GM12864 (cell line): ENCODE measurements around the gene GRK2.
"Not testable (repeated sequence)": the region's sequence is repeated elsewhere in the genome, so short reads cannot be mapped to it uniquely, and the experiment has no call there.

ENCODE experiments used
- DNase-seq: peaks from one replicate; pipeline ENCODE4 v3.0.0-alpha.2; 2011; ENCODE audit warnings: low read depth
- H3K4me3 ChIP-seq: 2 replicates; pipeline ENCODE4 v1.5.1; 2011; ENCODE audit warnings: mild to moderate bottlenecking, low read depth, low read length, control low read depth
- CTCF ChIP-seq: IDR thresholded peaks from 2 replicates; pipeline ENCODE4 v1.5.1; 2011; ENCODE audit warnings: low read depth, mild to moderate bottlenecking, moderate library complexity, low read length, control low read depth, inconsistent platforms; ENCODE audit errors: missing control alignments

GRK2 gene

DNA sequence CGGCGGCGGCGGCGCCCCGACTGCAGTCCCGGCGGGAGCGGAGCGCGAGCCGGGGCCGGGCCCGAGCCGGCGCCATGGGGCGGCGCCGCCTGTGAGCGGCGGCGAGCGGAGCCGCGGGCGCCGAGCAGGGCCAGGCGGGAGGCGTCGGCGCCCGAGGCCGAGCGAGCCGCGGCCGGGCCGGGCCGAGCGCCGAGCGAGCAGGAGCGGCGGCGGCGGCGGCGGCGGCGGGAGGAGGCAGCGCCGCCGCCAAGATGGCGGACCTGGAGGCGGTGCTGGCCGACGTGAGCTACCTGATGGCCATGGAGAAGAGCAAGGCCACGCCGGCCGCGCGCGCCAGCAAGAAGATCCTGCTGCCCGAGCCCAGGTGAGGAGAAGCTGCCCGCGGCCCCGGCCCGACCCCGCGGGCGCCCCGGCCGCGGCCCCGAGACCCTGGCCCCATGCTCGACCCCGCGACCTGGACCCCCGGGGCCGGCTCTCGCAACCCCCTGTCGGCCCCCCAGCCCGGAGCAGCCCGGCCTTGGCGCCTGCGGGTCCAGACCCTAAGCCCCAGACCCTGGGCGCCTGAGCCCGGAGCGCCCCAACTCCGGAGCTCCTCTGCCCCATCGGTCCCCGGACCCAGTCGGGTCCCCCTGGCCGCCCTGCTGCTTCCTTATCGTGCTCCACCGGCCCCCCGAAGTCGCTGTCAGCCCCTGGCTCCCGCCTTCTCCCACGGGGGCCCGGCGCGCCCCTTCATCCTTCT lies at the start of gene GRK2:
Gene GRK2, plus strand, starts transcription at position 25 of the 739 bp plus-strand sequence. Its CDS starts 227 bp downstream, at position 252.
- peak within 1 kb of the TSS; percentile 89 for H3K4me3 ChIP-seq
- no peak for TF ChIP-seq CTCF
- no peak for DNase-seq

- DNase-seq, result no peak
- no peak overlapping the region for H3K4me3 ChIP-seq
- no peak for TF ChIP-seq CTCF
Observed at GRCh38 chr11:67227726-67228125, 38.5 kb upstream of the GRK2 start.

DNA sequence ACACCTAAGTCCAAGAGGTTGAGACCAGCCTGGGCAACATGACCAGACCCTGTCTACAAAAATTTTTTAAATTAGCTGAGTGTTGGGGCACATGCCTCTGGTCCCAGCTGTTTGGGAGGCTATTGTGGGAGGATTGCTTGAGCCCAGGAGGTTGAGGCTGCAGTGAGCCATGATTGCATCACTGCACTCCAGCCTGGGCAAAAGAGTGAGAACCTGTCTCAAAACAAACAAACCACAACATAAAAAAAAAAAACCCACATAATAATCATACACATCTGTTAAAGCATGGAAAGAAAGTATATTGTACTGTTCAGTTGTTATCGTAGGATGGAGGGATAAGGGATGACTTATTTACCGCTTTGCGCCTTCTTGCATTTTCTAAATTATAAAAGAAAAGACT lies 35.9 kb upstream of the GRK2 start:
- H3K4me3 ChIP-seq, result no peak overlapping the region
- no peak for DNase-seq
- TF ChIP-seq CTCF, result no peak

DNA sequence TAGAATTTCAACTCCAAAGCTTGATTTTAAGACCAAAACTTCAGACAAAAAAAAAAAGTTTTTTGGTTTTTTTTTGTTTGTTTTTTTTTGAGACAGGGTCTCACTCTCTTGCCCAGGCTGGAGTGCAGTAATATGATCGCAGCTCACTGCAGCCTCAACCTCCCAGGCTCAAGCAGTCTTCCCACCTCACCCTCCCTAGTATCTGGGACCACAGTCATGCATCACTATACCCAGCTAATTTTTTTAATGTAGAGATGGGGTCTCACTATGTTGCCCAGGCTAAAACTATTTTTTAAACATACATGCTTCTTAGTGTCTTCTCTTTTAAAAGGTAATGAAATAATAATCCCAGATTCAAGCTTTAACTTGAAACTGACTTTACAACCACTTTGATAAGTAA lies 35.4 kb upstream of the GRK2 start:
- no peak for DNase-seq
- no peak for TF ChIP-seq CTCF
- H3K4me3 ChIP-seq, result no peak overlapping the region

- DNase-seq, result no peak
- TF ChIP-seq CTCF, result no peak
- no peak overlapping the region for H3K4me3 ChIP-seq
Observed at GRCh38 chr11:67233584-67234190, 32.6 kb upstream of the GRK2 start.

DNA sequence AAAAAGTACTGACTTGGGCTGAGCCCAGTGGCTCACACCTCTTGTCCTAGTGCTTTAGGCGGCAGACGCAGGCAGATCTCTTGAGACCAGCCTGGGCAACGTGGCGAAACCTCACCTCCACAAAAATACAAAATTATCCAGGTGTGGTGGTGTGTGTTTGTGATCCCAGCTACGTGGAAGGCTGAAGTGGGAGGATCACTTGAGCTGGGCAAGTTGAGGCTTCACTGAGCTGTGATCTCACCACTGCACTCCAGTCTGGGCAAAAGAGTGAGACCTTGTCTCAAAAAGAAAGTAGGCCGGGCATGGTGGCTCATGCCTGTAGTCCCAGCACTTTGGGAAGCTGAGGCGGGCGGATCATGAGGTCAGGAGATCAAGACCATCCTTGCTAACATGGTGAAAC lies 31.7 kb upstream of the GRK2 start:
- not testable (repeated sequence) for DNase-seq

GRCh38 chr11:67237574-67237973 lies 28.7 kb upstream of the GRK2 start:
- DNase-seq, result no peak
- no peak overlapping the region for H3K4me3 ChIP-seq
- TF ChIP-seq CTCF, result no peak

More for the DNA sequence above, 31.7 kb upstream of the GRK2 start:
- not testable (repeated sequence) for H3K4me3 ChIP-seq
